ENCODE data around the gene ZNF260. TPM values are rescaled to one million over a fixed set of nuclear protein-coding genes. Genes with fewer than 3 reads are reported as not detected.
"Not testable (repeated sequence)": the region's sequence is repeated elsewhere in the genome, so short reads cannot be mapped to it uniquely, and the experiment has no call there.

ZNF260 gene
- total and polyA plus RNA-seq, 2 experiments from 2014 or later: 12.3 to 17.5 TPM

GRCh38 chr19:36508325-36508724 is 19.7 kb downstream of the ZNF260 start:
- H3K36me3 ChIP-seq: peaks cover 1% of the 10 kb centered on the region
- no peak for TF ChIP-seq CTCF (IDR thresholded peaks at IDR 0.05; ENCODE audit: low read depth, low read length)
- DNase-seq (ENCODE audit: low read depth in 1 of 2, low spot score in 1 of 2): no peak
- H3K27me3 ChIP-seq: no peaks in the 10 kb centered on the region
- H3K9me3 ChIP-seq (ENCODE audit: low read depth): no peaks in the 10 kb centered on the region
- no peaks in the 10 kb centered on the region for H3K4me1 ChIP-seq (ENCODE audit: low read depth)
- no peak overlapping the region for H3K4me3 ChIP-seq
- no peak overlapping the region for H3K27ac ChIP-seq

- H3K27me3 ChIP-seq: no peaks in the 10 kb centered on the region
- no peak for DNase-seq (ENCODE audit: low read depth in 1 of 2, low spot score in 1 of 2)
- H3K4me1 ChIP-seq (ENCODE audit: low read depth): no peaks in the 10 kb centered on the region
- TF ChIP-seq CTCF (IDR thresholded peaks at IDR 0.05; ENCODE audit: low read depth, low read length): no peak
- H3K9me3 ChIP-seq (ENCODE audit: low read depth): no peaks in the 10 kb centered on the region
- H3K27ac ChIP-seq: no peak overlapping the region
- H3K4me3 ChIP-seq: no peak overlapping the region
- H3K36me3 ChIP-seq: no peaks in the 10 kb centered on the region
Measured at GRCh38 chr19:36501973-36502372, 26.1 kb downstream of the ZNF260 start.

GRCh38 chr19:36497001-36497400 is 31.1 kb downstream of the ZNF260 start:
- Histone ChIP-seq H3K27ac (no peak overlapping the region), H3K27me3 (no peaks in the 10 kb centered on the region), H3K4me1 (ENCODE audit: low read depth) (no peaks in the 10 kb centered on the region), H3K4me3 (no peak overlapping the region), H3K9me3 (ENCODE audit: low read depth) (no peaks in the 10 kb centered on the region), H3K36me3 (no peaks in the 10 kb centered on the region)
- no peak for DNase-seq (ENCODE audit: low read depth in 1 of 2, low spot score in 1 of 2)
- TF ChIP-seq CTCF (IDR thresholded peaks at IDR 0.05; ENCODE audit: low read depth, low read length): no peak

- H3K9me3 ChIP-seq (ENCODE audit: low read depth); H3K27me3 ChIP-seq; H3K4me3 ChIP-seq; H3K36me3 ChIP-seq; H3K27ac ChIP-seq; H3K4me1 ChIP-seq (ENCODE audit: low read depth): not testable (repeated sequence)
- peak; percentile 31 to 77 for DNase-seq (ENCODE audit: low read depth in 1 of 2, low spot score in 1 of 2)
- TF ChIP-seq CTCF (IDR thresholded peaks at IDR 0.05; ENCODE audit: low read depth, low read length): peak; percentile 69
Measured at GRCh38 chr19:36492689-36493453, 35.2 kb downstream of the ZNF260 start.

- not testable (repeated sequence) for H3K36me3 ChIP-seq; DNase-seq (ENCODE audit: low read depth in 1 of 2, low spot score in 1 of 2); H3K27ac ChIP-seq; H3K4me1 ChIP-seq (ENCODE audit: low read depth); H3K4me3 ChIP-seq; H3K9me3 ChIP-seq (ENCODE audit: low read depth); H3K27me3 ChIP-seq
Measured at GRCh38 chr19:36490846-36491245, 37.2 kb downstream of the ZNF260 start.

- Histone ChIP-seq H3K27ac (peak overlapping the region; percentile 99), H3K36me3 (no peaks in the 10 kb centered on the region), H3K4me1 (ENCODE audit: low read depth) (no peaks in the 10 kb centered on the region), H3K4me3 (peak overlapping the region; percentile 83), H3K27me3 (no peaks in the 10 kb centered on the region), H3K9me3 (ENCODE audit: low read depth) (no peaks in the 10 kb centered on the region)
- no peak for TF ChIP-seq CTCF (IDR thresholded peaks at IDR 0.05; ENCODE audit: low read depth, low read length)
- peak; percentile 95 to 97 for DNase-seq (ENCODE audit: low read depth in 1 of 2, low spot score in 1 of 2)
Measured at GRCh38 chr19:36489920-36490415, 38.1 kb downstream of the ZNF260 start.

Data from cardiac muscle cell (in vitro differentiated cells and primary cell).